IPS-NIHi11 (cell line): ENCODE data around the gene RBSN.

Experiments
- DNase-seq: peaks from one replicate; pipeline ENCODE4 v3.0.0; 2012; ENCODE audit warnings: mixed read lengths, low spot score

Gene RBSN

DNA sequence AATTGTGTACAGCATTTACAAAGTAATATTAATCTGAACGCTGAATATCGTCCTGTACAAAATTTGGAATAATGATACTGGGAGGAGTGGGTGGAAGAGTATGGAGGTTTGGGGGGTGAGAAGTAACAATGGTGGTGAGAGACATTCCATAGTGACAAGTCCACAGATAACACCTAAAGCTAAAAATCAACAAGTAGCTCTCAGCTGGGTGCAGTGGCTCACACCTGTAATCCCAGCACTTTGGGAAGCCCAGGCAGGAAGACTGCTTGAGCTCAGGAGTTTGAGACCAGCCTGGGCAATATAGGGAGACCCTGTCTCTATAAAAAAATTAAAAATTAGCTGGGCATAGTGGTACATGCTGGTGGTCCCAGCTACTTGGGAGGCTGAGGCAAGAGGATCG, 38.9 kb downstream of the RBSN start:
- DNase-seq: no peak

DNA sequence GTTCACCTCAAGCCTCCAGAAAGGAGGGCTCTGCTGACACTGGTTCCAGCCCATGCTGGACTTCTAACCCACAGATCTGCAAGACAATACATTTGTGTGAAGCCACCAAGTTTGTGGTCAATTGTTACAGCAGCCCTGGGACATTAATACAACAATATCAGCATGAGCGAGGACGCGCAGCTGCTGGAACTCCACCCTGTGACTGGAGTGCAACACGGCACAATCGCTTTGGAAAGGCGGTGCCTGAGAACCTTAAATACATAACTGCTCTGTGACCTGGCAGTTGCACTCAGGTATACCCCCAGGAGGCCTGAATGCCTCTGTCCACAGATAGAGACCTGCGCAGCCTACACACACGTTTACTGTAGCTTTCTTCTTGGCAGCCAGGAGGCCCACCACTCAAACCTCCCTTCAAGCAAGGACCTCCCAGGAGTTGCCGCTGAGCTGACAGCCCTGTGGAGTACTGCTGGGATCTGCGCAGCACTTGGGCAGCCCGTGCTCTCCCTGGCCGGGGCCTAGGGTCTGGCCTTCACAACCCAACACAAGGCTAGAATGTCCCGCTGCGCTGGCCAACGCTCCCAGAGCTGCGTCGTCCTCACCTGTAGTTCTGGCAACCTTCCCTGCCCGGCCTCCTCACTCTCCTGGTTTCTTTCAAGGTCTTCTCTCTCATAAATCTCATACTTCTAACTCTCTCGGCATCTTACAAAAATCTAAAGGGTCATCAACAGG, 42.1 kb downstream of the RBSN start:
- DNase-seq: no peak

DNA sequence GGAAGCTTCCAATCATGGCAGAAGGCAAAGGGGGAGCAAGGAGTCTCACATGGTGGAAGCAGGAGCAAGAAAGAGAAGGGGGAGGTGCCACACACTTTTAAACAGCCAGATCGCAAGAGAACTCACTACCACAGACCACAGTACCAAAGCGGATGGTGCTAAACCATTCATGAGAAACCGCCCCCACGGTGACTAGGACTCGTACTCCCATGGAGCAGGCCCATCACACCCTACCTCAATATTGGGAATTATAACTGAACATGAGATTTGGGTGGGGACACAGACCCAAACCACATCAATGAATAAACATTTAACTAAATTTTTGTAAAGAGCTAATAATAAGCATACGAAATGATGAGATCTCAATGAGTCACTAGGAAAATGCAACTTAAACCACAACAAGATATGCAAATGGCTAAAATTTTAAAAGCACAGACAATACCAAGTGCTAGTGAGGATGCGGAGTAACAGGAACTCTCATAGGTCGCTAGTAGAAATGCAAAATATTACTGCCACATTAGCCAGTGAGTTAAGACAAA, 43.9 kb downstream of the RBSN start:
- DNase-seq: no peak

DNA sequence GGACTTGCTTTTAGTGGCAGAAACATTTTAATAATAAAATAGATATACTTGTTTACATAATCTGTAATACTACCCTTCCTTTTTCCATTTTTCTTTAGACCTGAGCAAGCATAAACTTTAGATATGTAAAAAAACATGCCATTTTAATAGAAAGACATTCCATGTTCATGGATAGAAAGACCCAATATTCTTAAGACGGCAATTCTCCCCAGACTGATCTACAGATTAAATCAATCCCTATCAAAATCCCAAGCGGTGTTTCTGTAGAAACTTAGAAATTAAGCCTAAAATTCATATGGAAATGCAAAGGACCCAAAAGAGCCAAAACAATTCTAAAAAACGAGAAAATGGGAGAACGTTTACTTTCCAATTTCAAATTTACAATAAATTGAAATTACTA, 45.4 kb downstream of the RBSN start:
- no peak for DNase-seq

DNA sequence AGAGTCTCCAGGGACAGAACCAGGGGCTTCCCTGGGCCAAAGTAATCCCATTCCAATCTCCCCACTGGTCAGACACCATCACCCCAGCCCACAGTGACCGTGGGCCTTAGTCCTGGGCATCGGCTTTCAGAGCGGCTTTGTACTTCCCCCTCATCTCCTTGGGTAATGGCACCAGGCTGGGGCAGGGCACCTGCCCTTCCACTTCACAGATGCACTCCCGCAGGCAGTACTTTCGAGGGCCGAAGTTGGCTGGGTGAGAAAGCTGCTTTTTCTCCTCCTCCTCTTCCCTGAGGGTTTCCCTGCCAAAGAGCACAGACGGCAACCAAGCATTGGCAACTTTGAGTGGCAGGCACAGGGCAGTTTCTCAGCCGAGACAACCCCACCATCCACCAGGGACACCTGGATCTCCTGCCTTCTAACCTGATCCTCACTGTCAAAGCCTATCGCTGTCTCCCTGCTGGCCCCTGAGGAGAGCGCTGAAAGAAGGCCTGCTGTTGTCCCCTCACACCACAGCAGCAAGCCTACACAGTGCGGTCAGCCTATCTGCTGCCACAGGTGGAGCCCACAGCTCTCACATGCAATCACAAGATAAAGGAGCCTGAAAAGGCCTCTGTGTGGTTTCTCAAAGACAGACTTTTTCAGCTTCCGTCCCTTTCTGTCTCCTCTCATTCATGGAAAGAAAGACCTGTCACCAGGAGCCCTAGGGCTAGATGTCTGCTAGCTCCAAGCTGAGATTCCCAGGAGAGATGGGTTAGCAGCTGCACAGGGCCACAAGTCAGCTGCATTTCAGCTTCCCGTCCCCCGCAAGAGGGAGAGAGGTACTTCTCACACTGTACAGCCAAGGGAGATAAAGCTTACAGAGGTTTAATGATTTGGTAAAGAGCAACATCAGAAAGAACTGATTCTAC, 46.4 kb downstream of the RBSN start:
- no peak for DNase-seq

DNA sequence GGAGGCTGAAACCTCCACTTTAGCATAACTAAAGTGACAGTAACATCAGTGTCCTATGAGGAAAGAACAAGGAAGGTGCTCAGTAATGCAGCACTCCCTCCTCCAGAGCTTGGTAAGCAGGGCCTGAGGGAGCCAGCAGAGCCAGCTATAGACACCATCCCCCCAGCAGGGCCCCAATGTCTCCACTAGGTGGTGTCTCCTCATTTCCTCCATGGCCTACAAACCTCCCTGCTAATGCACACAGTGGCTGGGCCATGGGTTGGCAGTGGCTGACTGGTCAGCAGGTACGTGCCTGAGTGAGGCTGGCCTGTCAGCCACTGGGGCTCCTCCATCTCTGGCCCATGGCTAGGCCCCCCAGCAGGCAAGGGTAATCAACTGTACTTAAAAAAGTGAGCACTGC, 47.4 kb downstream of the RBSN start:
- DNase-seq: peak; percentile 86

DNA sequence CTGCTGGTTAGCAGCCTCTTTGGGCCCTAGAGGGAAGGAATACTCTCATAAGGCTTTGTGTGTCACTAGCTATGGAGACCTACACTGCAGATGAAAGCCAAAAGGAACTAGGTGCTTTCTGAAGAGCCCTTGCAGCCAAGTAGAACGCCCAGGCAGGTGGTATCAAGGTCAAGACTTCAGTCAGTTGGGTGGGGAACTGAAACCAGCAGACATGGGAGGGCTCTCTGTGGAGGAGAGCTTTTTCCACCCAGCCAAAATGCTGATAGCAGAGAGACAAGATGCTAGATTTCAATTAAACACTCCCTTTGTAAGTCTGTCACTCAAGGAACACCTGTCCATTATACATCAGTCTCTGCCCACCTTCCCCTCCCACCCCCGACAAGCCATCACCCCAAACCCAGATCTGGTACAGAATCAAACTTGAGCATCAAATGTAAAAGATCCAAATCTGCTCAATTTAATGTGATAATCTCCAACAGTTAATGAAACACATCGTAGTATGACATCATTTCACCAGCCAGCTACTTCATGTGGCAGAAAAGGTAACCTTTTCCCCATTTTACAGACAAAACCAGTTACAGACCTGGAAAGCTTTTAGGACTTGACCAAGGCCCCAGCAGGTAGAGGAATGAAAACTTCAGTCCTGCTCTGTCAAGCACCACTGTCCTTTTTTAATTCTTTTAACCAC, 48.4 kb downstream of the RBSN start:
- no peak for DNase-seq

DNA sequence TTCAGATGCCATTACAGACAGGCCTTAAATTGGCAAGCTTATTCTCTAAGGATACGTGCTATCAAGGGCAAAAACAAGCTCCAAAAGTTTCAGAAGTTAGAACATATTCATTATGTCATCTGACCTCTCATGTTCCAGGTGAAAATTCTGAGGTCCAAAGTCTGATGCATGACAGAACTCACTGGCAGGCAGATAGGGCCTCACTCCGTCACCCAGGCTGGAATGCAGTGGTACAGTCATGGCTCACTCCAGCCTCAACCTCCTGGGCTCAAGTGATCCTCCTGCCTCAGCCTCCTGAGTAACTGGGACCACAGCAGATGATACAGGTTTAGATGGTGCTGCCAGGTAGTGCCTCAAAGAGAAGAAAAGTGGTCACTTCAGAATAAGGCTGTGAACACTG, 49.4 kb downstream of the RBSN start:
- no peak for DNase-seq

DNA sequence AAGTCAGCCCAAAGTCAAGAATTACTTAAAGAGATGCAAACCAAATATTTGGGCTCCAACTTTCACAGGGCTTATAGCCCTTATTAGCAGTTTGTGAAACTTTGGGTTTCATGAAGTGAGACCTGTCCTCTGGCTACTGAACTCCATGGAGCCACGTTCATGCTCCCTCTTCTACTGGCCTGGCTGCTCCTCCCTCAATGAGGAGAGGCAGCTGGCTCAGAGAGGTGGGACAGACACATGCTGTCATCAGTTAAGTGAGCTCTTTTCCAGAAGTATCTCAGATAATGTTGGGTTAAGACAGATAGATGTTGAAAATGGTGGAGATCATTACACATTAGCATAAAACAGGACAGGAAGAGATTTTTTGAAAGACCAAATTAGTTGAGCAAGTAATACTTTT, 53.3 kb downstream of the RBSN start:
- no peak for DNase-seq

DNA sequence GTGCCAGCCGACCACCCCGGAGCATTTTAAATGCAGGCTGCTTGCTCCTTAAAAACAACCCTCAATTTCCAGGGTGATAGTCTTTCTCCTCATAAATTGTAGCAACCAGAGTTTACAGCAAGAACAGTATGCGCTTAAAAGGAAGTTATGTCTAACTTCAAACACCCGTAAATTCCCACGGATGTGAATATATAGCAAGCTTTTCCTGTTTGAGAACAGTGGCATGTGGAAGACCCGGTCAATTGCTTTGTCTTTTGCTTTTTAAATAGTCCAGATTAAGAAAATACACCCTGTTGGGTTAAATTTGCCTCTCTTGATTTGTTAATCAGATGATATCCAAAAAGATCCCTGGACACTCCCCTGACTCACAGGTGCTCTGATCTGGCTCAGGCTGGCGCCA, 54.6 kb downstream of the RBSN start:
- no peak for DNase-seq

DNA sequence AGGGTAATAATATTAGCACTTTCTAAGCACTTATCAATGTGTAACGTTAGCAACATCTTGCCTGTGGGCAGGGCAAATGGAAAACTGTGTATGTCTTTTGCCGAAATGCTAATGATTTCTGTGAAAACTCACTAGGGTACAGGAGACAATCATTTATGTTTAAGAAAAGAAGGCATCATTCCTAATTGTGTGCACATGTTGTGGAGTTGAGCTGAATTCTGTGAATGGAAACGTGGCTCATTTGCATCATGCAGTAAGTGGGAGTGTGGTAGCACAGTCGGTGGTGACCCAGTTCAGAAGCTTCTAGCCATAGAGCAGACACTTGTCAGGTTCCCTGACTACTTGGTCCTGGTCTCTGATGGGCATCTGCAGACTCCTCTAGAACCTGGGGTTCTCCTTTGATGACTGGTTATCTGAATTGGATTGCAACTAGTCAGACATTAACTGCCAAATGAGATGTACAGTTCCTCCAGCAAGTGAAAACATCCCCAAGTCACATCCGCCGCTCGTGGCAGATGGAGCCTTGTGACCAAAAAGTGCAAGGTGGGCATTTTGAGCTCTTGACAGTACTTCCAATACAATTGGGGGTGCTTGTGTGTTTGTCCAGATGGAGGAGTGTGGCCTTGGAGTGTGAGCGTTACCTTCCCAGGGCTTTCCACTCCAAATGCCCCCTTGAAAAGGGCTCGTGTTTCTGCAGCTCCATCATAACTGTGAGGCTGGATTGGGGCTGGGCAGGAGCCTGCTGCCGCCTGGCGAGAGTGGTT, 55.4 kb downstream of the RBSN start:
- no peak for DNase-seq

DNA sequence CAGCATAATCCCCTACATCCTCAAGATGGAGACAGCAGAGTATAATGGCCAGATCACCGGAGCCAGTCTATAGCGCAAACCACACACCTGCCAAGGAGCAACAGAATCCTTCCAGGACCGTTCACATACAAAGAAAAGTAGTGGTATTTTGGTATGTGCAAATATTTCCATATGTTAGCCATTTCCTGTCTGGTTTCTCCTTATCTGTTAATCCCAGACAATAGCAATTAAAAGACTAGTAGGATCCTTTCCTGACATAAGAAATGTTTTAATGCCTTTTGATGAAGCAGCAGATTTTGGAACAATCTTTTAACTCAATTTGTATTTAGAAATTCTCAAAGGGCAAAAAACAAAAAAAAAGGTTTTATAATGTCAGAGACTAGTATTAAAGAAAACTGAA, 56.0 kb downstream of the RBSN start:
- DNase-seq: no peak

DNA sequence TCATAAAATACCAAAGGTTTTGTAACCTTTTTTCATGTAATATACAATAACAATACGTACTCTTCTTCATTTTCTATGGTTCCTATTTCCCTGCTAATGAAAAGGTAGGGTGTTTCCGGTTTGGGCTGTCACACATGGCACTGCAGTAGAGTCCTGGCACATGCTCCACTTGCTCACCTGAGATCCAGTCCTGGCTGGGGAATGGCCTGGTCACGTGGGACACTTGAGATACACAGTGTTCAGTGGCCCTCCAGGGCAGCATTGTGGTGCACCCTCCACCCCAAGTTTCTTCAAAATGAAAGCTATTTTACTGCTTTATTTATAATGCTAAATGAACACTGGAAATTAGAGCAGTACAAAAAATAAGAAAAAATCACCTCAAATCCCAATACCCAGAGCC, 57.0 kb downstream of the RBSN start:
- DNase-seq: no peak

DNA sequence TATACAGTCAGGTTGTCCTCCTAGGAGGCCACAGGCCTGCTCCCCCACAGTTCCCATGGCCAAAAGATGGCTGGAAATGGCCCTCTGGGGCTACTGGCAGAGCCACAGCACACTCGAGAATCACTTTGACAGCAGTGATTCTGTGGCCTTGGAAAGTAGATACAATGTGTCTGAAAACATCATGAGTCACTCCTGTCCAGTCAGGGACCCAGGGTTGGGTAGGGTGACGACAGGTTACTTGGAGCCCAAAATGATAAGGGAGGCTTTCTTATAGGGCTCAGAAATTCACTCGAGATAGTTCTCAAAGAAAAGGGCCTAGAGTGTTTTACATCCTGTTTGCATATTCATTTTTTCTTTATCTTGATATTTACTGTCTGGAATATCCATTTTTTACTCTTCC, 58.1 kb downstream of the RBSN start:
- no peak for DNase-seq

DNA sequence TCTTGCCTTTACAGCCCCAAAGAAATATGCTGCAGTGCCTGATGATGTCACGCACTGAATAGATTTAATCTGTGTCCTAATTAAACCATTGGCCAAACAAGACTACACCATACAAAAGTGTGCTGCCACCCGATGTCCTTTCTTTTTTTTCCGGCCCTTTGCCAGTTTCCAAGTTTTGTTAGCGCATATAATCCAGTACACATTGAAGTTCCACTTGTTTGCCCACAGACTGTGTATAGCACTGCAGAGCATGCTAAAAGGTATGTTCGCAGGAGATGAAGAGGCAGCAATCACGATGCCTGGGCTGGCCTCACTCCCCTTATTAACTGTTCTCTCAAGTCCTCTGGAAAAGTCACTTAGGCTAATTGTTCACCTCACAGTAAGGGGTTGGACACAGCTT, 60.6 kb downstream of the RBSN start:
- DNase-seq: no peak

DNA sequence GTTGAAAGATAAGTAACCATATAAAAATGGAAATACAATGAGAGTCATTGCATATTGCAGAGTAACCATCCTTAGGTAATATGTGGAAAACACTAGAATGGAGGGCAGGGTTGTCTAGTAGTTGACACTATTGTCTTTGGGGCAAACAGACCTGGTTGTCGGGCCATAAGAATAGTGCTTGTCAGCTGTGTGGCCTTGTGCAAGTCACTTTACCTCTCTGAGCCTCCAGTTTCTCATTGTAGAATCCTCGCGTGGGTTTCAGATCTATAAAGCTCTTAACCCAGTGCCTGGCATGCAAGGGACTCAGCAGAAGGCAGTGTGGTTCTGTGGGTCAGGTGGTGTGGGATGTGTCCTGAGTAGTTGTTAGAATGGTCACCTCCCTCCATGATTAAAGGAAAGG, 65.8 kb downstream of the RBSN start:
- DNase-seq: no peak

DNA sequence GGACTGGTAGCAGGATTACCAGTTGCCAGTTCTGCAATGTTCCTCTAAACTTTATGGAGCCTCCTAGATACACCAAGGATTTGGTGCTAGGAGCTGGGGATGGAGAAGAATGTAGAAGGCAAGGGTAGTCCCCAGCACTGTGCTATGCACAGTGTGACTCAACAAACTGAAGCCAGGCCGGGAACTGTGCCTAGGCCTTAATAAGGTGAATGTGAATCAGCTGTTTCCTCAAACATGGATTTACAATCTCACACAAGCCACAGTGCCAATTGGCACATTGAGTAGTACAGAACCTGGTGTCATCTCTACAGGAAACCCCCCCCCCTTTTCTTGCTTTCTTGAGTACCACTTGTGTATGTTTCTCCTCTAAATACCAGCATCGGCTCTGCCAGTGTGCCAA, 66.3 kb downstream of the RBSN start:
- DNase-seq: no peak

DNA sequence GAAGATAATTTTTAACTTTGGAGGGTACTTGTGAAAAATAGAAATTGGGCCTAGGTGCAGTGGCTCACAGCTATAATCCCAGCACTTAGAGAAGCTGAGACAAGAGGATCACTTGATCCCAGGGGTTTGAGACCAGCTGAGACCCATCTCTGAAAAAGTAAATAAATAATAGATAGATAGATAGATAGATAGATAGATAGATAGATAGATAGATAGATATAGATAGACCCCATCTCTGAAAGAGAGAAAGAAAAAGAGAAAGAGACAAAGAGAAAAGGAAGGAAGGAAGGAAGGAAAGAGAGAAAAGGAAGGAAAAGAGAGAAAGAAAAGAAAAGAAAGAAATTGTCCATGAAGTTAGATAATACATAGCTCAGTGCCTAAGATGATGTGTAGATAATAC, 69.3 kb downstream of the RBSN start:
- no peak for DNase-seq

DNA sequence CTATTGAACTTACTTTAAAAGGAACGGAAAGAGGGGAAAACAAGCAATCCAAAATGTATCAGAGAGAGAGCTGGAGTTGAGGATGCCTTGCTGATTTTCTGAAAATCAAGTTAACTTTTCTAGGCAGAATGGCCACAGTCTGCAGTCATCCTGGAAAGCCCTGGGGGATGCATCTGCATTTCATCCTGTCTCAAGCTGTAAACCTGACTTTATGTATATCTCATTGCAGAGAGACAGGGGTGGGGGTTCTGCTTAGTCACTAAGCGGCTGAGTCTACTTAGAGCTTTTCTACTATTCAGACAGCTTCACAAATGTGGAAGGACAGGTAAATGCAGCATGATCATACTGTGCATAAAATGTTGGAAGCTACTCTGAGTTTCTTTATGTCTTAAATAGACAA, 75.2 kb downstream of the RBSN start:
- DNase-seq: no peak

DNA sequence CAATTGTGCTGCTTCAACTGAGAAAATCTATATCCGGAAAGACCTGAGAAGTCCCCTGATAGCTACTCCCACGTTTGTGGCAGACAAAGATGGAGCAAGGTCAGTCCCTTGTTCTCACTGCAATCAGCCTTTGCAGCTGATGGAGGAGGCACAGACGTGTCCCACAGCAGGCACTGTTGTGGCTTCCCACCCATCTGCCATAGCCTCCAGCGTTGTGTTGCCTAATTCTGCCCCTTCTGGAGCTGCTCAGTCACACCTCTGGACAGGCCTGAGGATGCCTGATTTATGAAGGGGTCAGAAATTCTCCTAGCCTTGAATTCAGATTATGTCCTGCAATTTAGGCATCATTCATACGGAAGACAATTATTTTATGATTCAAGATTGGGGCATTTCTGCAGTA, 75.7 kb downstream of the RBSN start:
- DNase-seq: no peak
